Measurements from ENCODE around the gene CNTN3. TPM values are rescaled to one million over a fixed set of nuclear protein-coding genes. Genes with fewer than 3 reads are reported as not detected.

Gene CNTN3
- total RNA-seq, 1 experiment from 2014 or later, result 2.6 TPM

DNA sequence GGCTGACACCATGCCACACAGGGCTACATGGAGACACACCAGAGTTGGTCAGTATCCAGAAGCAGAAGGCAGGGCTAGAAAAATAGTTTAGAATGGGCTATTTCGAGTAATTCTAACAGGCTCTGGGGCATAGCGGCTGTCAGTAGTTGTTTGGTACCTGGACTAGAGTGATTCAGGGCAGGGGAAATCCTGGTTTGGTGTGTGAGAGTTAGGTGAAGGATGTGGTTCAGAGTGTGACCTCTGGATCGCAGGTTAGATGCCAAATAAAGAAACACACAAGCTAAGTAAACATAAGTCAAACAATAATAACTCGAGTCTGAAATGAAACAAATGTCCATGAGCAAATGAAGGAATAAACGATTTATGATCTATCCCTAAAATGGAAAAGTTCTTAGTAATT, 31.5 kb downstream of the CNTN3 start:
- Mint-ChIP-seq H3K9me3 (ENCODE audit: unreplicated experiment) (no peaks in the 10 kb centered on the region), H3K4me1 (ENCODE audit: insufficient read depth, unreplicated experiment) (no peaks in the 10 kb centered on the region), H3K27ac (ENCODE audit: low read depth, unreplicated experiment) (no peak overlapping the region), H3K4me3 (ENCODE audit: unreplicated experiment) (no peak overlapping the region), H3K36me3 (ENCODE audit: insufficient read depth, unreplicated experiment) (no peaks in the 10 kb centered on the region), H3K27me3 (ENCODE audit: insufficient read depth, unreplicated experiment) (no peaks in the 10 kb centered on the region)
- intact Hi-C loops (cut with micrococcal nuclease), result no loop called here
- CTCF ChIA-PET, result interaction anchor here (0.6 kb wide), 1 partner anchor 376 kb away, joined by 4 read pairs; no protein-coding TSS in a partner anchor
- TF ChIP-seq, protein P1, sequence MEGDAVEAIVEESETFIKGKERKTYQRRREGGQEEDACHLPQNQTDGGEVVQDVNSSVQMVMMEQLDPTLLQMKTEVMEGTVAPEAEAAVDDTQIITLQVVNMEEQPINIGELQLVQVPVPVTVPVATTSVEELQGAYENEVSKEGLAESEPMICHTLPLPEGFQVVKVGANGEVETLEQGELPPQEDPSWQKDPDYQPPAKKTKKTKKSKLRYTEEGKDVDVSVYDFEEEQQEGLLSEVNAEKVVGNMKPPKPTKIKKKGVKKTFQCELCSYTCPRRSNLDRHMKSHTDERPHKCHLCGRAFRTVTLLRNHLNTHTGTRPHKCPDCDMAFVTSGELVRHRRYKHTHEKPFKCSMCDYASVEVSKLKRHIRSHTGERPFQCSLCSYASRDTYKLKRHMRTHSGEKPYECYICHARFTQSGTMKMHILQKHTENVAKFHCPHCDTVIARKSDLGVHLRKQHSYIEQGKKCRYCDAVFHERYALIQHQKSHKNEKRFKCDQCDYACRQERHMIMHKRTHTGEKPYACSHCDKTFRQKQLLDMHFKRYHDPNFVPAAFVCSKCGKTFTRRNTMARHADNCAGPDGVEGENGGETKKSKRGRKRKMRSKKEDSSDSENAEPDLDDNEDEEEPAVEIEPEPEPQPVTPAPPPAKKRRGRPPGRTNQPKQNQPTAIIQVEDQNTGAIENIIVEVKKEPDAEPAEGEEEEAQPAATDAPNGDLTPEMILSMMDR (IDR thresholded peaks at IDR 0.05; ENCODE audit: unreplicated experiment), result no peak
- BruUV-seq (replicated peaks), result no TSS peak
- no peak for DNase-seq (ENCODE audit: unreplicated experiment)
- POLR2A ChIA-PET, result no interaction called here

DNA sequence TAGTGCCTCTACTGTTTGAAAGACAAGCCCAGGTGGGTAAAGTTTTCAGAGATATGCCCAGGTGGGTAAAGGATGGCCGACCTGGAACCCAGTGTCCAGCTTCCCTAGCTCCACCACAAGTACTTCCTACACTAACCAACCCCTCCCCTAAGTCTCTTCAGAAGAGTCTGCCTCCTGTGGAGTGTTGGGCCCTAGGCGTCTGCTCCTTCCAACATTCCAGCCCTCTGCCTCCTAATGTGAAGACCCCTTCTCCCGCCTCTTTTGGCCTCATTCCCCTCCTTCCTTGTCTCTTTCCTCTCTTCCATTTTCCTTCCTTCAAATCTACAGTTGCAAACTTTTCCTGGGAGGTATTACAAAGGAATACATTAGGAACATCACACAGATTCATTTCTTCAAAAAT, 38.6 kb downstream of the CNTN3 start:
- ChIA-PET POLR2A (no interaction called here), CTCF (interaction anchor here (0.6 kb wide), 1 partner anchor 239 kb away, joined by 3 read pairs; no protein-coding TSS in a partner anchor)
- TF ChIP-seq, protein P1 (IDR thresholded peaks at IDR 0.05; ENCODE audit: unreplicated experiment), result no peak
- intact Hi-C loops (cut with micrococcal nuclease), result no loop called here
- no TSS peak for BruUV-seq (replicated peaks)
- no peak overlapping the region for H3K4me3 Mint-ChIP-seq (ENCODE audit: unreplicated experiment)
- DNase-seq (ENCODE audit: unreplicated experiment), result no peak
- peaks cover 7% of the 10 kb centered on the region for H3K9me3 Mint-ChIP-seq (ENCODE audit: unreplicated experiment)
- no peaks in the 10 kb centered on the region for H3K36me3 Mint-ChIP-seq (ENCODE audit: insufficient read depth, unreplicated experiment)
- H3K4me1 Mint-ChIP-seq (ENCODE audit: insufficient read depth, unreplicated experiment), result no peaks in the 10 kb centered on the region
- H3K27me3 Mint-ChIP-seq (ENCODE audit: insufficient read depth, unreplicated experiment), result no peaks in the 10 kb centered on the region
- no peak overlapping the region for H3K27ac Mint-ChIP-seq (ENCODE audit: low read depth, unreplicated experiment)

DNA sequence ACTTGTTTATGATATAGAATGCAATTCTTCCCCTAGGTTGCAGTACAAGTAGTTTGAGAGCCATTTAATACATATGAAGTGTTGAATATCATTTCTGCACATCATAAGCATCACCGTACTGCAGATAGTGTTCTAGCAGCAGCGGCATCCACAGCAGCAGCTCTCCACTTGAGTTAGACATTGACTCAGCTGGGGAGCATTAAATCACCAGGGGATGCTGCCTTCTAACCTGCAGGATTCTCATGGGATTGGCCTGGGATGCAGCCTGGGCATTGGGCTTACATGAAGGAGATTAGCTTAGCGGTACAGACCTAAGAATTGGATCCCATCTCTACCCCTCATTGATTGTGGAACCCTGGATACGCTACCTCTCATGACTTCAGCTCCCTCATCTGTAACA, 43.3 kb downstream of the CNTN3 start:
- POLR2A ChIA-PET, result no interaction called here
- TF ChIP-seq, protein P1 (IDR thresholded peaks at IDR 0.05; ENCODE audit: unreplicated experiment), result no peak
- H3K27ac Mint-ChIP-seq (ENCODE audit: low read depth, unreplicated experiment), result no peak overlapping the region
- DNase-seq (ENCODE audit: unreplicated experiment), result no peak
- H3K4me3 Mint-ChIP-seq (ENCODE audit: unreplicated experiment), result no peak overlapping the region
- H3K4me1 Mint-ChIP-seq (ENCODE audit: insufficient read depth, unreplicated experiment), result no peaks in the 10 kb centered on the region
- CTCF ChIA-PET, result no interaction called here
- BruUV-seq (replicated peaks), result no TSS peak
- H3K36me3 Mint-ChIP-seq (ENCODE audit: insufficient read depth, unreplicated experiment), result no peaks in the 10 kb centered on the region
- no peaks in the 10 kb centered on the region for H3K27me3 Mint-ChIP-seq (ENCODE audit: insufficient read depth, unreplicated experiment)
- intact Hi-C loops (cut with micrococcal nuclease), result no loop called here
- peaks cover 5% of the 10 kb centered on the region for H3K9me3 Mint-ChIP-seq (ENCODE audit: unreplicated experiment)

Measured in MCF 10A (cell line).